Measurements from ENCODE around the gene EPB41L4A.

GRCh38 chr5:112351225-112351624 is 67.9 kb downstream of the EPB41L4A start:
- TF ChIP-seq CTCF (IDR thresholded peaks at IDR 0.05) (no peak), POLR2A (IDR thresholded peaks at IDR 0.05) (no peak)

All from stomach (tissue), 4 donors.